Measurements from ENCODE around the gene AMPD1.

AMPD1 gene

GRCh38 chr1:114700036-114700600 is 4.8 kb upstream of the AMPD1 start:
- no peak overlapping the region for H3K9ac ChIP-seq (ENCODE audit: insufficient read length, low read depth)
- no peak for TF ChIP-seq ZNF274 (IDR thresholded peaks at IDR 0.05; ENCODE audit: low read depth, low read length)
- TF ChIP-seq SUZ12 (IDR thresholded peaks at IDR 0.05; ENCODE audit: extremely low read depth, insufficient read depth, insufficient read length), result no peak
- no peak for TF ChIP-seq YY1 (IDR thresholded peaks at IDR 0.05; ENCODE audit: insufficient read depth, insufficient read length)
- H3K36me3 ChIP-seq (ENCODE audit: insufficient read depth, insufficient read length, low read length), result peaks cover 7% of the 10 kb centered on the region
- DNase-seq (ENCODE audit: low read depth, low spot score), result no peak
- H3K4me3 ChIP-seq (ENCODE audit: insufficient read length, low read depth), result no peak overlapping the region
- H3K4me1 ChIP-seq (ENCODE audit: insufficient read depth, insufficient read length), result no peaks in the 10 kb centered on the region
- H3K27me3 ChIP-seq (ENCODE audit: insufficient read depth, insufficient read length), result no peaks in the 10 kb centered on the region
- no peaks in the 10 kb centered on the region for H3K9me3 ChIP-seq (ENCODE audit: insufficient read depth, low read length)

GRCh38 chr1:114696810-114697209 is 1.5 kb upstream of the AMPD1 start:
- no peaks in the 10 kb centered on the region for H3K9me3 ChIP-seq (ENCODE audit: insufficient read depth, low read length)
- DNase-seq (ENCODE audit: low read depth, low spot score), result no peak
- no peak overlapping the region for H3K9ac ChIP-seq (ENCODE audit: insufficient read length, low read depth)
- H3K4me3 ChIP-seq (ENCODE audit: insufficient read length, low read depth), result no peak overlapping the region
- no peaks in the 10 kb centered on the region for H3K27me3 ChIP-seq (ENCODE audit: insufficient read depth, insufficient read length)
- no peaks in the 10 kb centered on the region for H3K36me3 ChIP-seq (ENCODE audit: insufficient read depth, insufficient read length, low read length)
- H3K4me1 ChIP-seq (ENCODE audit: insufficient read depth, insufficient read length), result no peaks in the 10 kb centered on the region
- TF ChIP-seq ZNF274 (IDR thresholded peaks at IDR 0.05; ENCODE audit: low read depth, low read length), result no peak
- TF ChIP-seq SUZ12 (IDR thresholded peaks at IDR 0.05; ENCODE audit: extremely low read depth, insufficient read depth, insufficient read length), result no peak
- no peak for TF ChIP-seq YY1 (IDR thresholded peaks at IDR 0.05; ENCODE audit: insufficient read depth, insufficient read length)

DNA sequence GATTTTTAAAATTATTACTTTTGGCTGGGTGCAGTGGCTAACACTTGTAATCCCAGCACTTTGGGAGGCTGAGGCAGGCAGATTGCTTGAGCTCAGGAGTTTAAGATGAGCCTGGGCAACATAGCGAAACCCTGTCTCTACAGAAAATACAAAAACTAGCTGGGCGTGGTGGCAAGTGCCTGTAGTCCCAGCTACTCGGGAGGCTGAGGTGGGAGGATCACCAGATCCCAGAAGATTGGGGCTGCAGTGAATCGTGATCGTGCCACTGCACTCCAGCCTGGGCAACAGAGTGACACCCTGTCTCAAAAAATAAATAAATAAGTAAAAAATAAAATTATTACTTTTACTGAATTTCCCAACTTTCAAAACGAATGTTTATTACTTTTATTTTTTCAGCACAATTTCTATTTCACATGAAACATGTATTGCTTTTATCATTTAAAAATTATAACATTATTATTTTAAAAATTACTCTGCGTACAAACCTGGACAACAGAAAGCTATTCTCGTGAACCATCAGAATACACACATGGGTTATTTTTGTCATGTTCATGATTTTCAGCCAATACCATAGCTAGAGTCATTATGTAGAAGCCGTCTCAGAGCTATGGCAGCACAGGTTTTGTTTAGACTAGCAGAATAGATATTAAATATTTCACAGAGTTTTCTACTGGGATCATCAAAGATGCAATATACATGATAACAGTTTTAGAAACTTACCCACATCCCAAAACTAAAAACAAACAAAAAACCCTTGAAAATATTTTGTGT is 621 bp downstream of the AMPD1 start:
- TF ChIP-seq SUZ12 (IDR thresholded peaks at IDR 0.05; ENCODE audit: extremely low read depth, insufficient read depth, insufficient read length), result no peak
- no peak for TF ChIP-seq ZNF274 (IDR thresholded peaks at IDR 0.05; ENCODE audit: low read depth, low read length)
- TF ChIP-seq YY1 (IDR thresholded peaks at IDR 0.05; ENCODE audit: insufficient read depth, insufficient read length), result no peak
- Histone ChIP-seq H3K4me3 (ENCODE audit: insufficient read length, low read depth) (no peak overlapping the region), H3K36me3 (ENCODE audit: insufficient read depth, insufficient read length, low read length) (no peaks in the 10 kb centered on the region), H3K9ac (ENCODE audit: insufficient read length, low read depth) (no peak overlapping the region), H3K9me3 (ENCODE audit: insufficient read depth, low read length) (no peaks in the 10 kb centered on the region), H3K4me1 (ENCODE audit: insufficient read depth, insufficient read length) (no peaks in the 10 kb centered on the region), H3K27me3 (ENCODE audit: insufficient read depth, insufficient read length) (no peaks in the 10 kb centered on the region)
- no peak for DNase-seq (ENCODE audit: low read depth, low spot score)

- H3K9ac ChIP-seq (ENCODE audit: insufficient read length, low read depth), result no peak overlapping the region
- no peaks in the 10 kb centered on the region for H3K4me1 ChIP-seq (ENCODE audit: insufficient read depth, insufficient read length)
- no peaks in the 10 kb centered on the region for H3K27me3 ChIP-seq (ENCODE audit: insufficient read depth, insufficient read length)
- no peaks in the 10 kb centered on the region for H3K9me3 ChIP-seq (ENCODE audit: insufficient read depth, low read length)
- TF ChIP-seq YY1 (IDR thresholded peaks at IDR 0.05; ENCODE audit: insufficient read depth, insufficient read length), result no peak
- no peak for TF ChIP-seq SUZ12 (IDR thresholded peaks at IDR 0.05; ENCODE audit: extremely low read depth, insufficient read depth, insufficient read length)
- TF ChIP-seq ZNF274 (IDR thresholded peaks at IDR 0.05; ENCODE audit: low read depth, low read length), result no peak
- no peak overlapping the region for H3K4me3 ChIP-seq (ENCODE audit: insufficient read length, low read depth)
- no peaks in the 10 kb centered on the region for H3K36me3 ChIP-seq (ENCODE audit: insufficient read depth, insufficient read length, low read length)
- DNase-seq (ENCODE audit: low read depth, low spot score), result no peak
These were observed 2.4 kb downstream of the AMPD1 start for GRCh38 chr1:114692947-114693346.

DNA sequence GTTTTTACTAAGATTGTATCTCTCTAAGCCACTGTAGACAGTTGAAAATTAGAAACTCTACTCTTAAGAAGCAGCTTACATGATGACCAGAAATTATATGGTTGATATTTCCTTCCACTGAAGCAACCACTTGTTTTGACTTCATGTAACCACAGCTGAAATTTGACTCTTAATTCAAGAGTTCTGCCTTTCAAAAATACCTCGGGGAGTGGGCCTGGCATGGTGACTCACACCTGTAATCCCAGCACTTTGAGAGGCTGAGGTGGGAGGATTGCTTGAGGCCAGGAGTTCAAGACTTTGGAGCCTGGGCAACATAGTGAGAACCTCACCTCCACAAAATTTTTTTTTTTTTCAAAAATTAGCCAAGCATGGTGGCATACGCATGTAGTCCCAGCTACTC is 4.3 kb downstream of the AMPD1 start:
- H3K4me1 ChIP-seq (ENCODE audit: insufficient read depth, insufficient read length), result no peaks in the 10 kb centered on the region
- no peaks in the 10 kb centered on the region for H3K36me3 ChIP-seq (ENCODE audit: insufficient read depth, insufficient read length, low read length)
- no peak overlapping the region for H3K9ac ChIP-seq (ENCODE audit: insufficient read length, low read depth)
- no peak for TF ChIP-seq ZNF274 (IDR thresholded peaks at IDR 0.05; ENCODE audit: low read depth, low read length)
- H3K4me3 ChIP-seq (ENCODE audit: insufficient read length, low read depth), result no peak overlapping the region
- H3K9me3 ChIP-seq (ENCODE audit: insufficient read depth, low read length), result no peaks in the 10 kb centered on the region
- no peak for DNase-seq (ENCODE audit: low read depth, low spot score)
- H3K27me3 ChIP-seq (ENCODE audit: insufficient read depth, insufficient read length), result no peaks in the 10 kb centered on the region

GRCh38 chr1:114690148-114690547 is 5.2 kb downstream of the AMPD1 start:
- Histone ChIP-seq H3K4me3 (ENCODE audit: insufficient read length, low read depth) (no peak overlapping the region), H3K4me1 (ENCODE audit: insufficient read depth, insufficient read length) (no peaks in the 10 kb centered on the region), H3K9me3 (ENCODE audit: insufficient read depth, low read length) (no peaks in the 10 kb centered on the region), H3K27me3 (ENCODE audit: insufficient read depth, insufficient read length) (no peaks in the 10 kb centered on the region), H3K9ac (ENCODE audit: insufficient read length, low read depth) (no peak overlapping the region), H3K36me3 (ENCODE audit: insufficient read depth, insufficient read length, low read length) (no peaks in the 10 kb centered on the region)
- TF ChIP-seq ZNF274 (IDR thresholded peaks at IDR 0.05; ENCODE audit: low read depth, low read length), result no peak
- no peak for TF ChIP-seq SUZ12 (IDR thresholded peaks at IDR 0.05; ENCODE audit: extremely low read depth, insufficient read depth, insufficient read length)
- TF ChIP-seq YY1 (IDR thresholded peaks at IDR 0.05; ENCODE audit: insufficient read depth, insufficient read length), result no peak
- no peak for DNase-seq (ENCODE audit: low read depth, low spot score)

- TF ChIP-seq YY1 (IDR thresholded peaks at IDR 0.05; ENCODE audit: insufficient read depth, insufficient read length), result no peak
- no peak for TF ChIP-seq ZNF274 (IDR thresholded peaks at IDR 0.05; ENCODE audit: low read depth, low read length)
- no peak for TF ChIP-seq SUZ12 (IDR thresholded peaks at IDR 0.05; ENCODE audit: extremely low read depth, insufficient read depth, insufficient read length)
- Histone ChIP-seq H3K4me3 (ENCODE audit: insufficient read length, low read depth) (no peak overlapping the region), H3K27me3 (ENCODE audit: insufficient read depth, insufficient read length) (no peaks in the 10 kb centered on the region), H3K36me3 (ENCODE audit: insufficient read depth, insufficient read length, low read length) (no peaks in the 10 kb centered on the region), H3K4me1 (ENCODE audit: insufficient read depth, insufficient read length) (no peaks in the 10 kb centered on the region), H3K9me3 (ENCODE audit: insufficient read depth, low read length) (no peaks in the 10 kb centered on the region), H3K9ac (ENCODE audit: insufficient read length, low read depth) (no peak overlapping the region)
- DNase-seq (ENCODE audit: low read depth, low spot score), result no peak
These were observed 6.8 kb downstream of the AMPD1 start for GRCh38 chr1:114688526-114688925.

Data from NT2/D1 (cell line).